GM12873 (cell line): ENCODE data around the gene EPS8L3.

ENCODE experiments used
- CTCF ChIP-seq: IDR thresholded peaks from 2 replicates; pipeline ENCODE4 v1.5.1; 2012; ENCODE audit warnings: low read depth, mild to moderate bottlenecking, moderate library complexity, low read length, control low read depth; ENCODE audit not compliant: insufficient read depth; ENCODE audit errors: missing control alignments

The EPS8L3 gene

GRCh38 chr1:109799445-109799844 lies 35.7 kb upstream of the EPS8L3 start:
- TF ChIP-seq CTCF: no peak

GRCh38 chr1:109796484-109797302 lies 33.0 kb upstream of the EPS8L3 start:
- TF ChIP-seq CTCF: no peak

GRCh38 chr1:109794319-109795132 lies 30.8 kb upstream of the EPS8L3 start:
- no peak for TF ChIP-seq CTCF

GRCh38 chr1:109793486-109794318 lies 30.0 kb upstream of the EPS8L3 start:
- no peak for TF ChIP-seq CTCF

- no peak for TF ChIP-seq CTCF
Measured at GRCh38 chr1:109793089-109793485, 29.4 kb upstream of the EPS8L3 start.

- no peak for TF ChIP-seq CTCF
Measured at GRCh38 chr1:109792056-109792831, 28.5 kb upstream of the EPS8L3 start.
